PFSK-1 (cell line): Measurements from ENCODE around the gene MYH3.

Source experiments
- FOXP2 ChIP-seq: optimal IDR thresholded peaks from 2 replicates; pipeline ENCODE3; 2011; ENCODE audit warnings: borderline replicate concordance, control low read depth, inconsistent platforms; ENCODE audit not compliant: insufficient read depth; ENCODE audit errors: extremely low read length, extremely low read depth
- SIN3A ChIP-seq: IDR thresholded peaks from 2 replicates; pipeline ENCODE4 v1.6.1; 2012; ENCODE audit warnings: mild to moderate bottlenecking, low read length, moderate library complexity, borderline replicate concordance; ENCODE audit not compliant: insufficient read depth
- TAF1 ChIP-seq: IDR thresholded peaks from 2 replicates; pipeline ENCODE4 v1.6.1; 2012; ENCODE audit warnings: low read length, control low read depth, borderline replicate concordance; ENCODE audit not compliant: insufficient read depth

DNA sequence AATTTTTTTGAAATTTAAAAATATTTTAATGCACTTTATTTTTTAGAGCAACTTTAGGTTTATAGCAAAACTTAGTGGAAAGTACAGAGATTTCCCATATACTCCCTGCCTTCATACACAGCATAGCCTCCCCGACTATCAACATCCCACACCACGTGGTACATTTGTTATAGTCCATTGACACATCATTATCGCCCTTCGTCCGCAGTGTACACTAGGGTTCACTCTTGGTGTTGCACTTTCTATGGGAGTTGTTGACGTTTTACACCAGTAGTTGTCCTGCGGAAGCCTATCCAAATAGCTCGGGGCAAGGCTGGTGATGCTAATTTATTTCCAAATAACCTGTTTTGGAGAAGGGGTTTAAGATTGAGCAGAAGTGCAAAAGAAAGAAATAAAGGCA, 52.6 kb downstream of the MYH3 start:
- TF ChIP-seq FOXP2 (no peak), TAF1 (no peak), SIN3A (no peak)
